Thoracic aorta (tissue), 2 donors: ENCODE data around the gene C10orf90. TPM values are rescaled to one million over a fixed set of nuclear protein-coding genes. Genes with fewer than 3 reads are reported as not detected.

Experiments
- ATAC-seq: fragments of 150-250 bp; one replicate; pipeline ENCODE4 v1.8.0; 2017; ENCODE audit warnings: low read depth; ENCODE audit not compliant: insufficient number of reproducible peaks, low FRiP score
- DNase-seq: peaks from one replicate; pipeline ENCODE4 v3.0.0-alpha.2; 2020; ENCODE audit warnings: low spot score
- H3K27ac ChIP-seq, 2 donors: fragments of 200-600 bp; sonication (generic); 1 replicate in 1 of 2; 2 replicates in 1 of 2; pipeline ENCODE4 v1.5.1; 2016; ENCODE audit warnings: mild to moderate bottlenecking in 2 of 2, moderate library complexity in 2 of 2
- H3K27me3 ChIP-seq: fragments of 200-600 bp; sonication (generic); replicated peaks from 2 replicates; pipeline ENCODE4 v1.6.0; 2016; ENCODE audit warnings: mild to moderate bottlenecking; ENCODE audit not compliant: insufficient read depth
- H3K36me3 ChIP-seq: fragments of 200-600 bp; sonication (generic); one replicate; pipeline ENCODE4 v1.5.1; 2016
- H3K4me1 ChIP-seq, 2 donors: fragments of 200-600 bp; sonication (generic); 1 replicate in 1 of 2; 2 replicates in 1 of 2; pipeline versions ENCODE4 v1.5.1 to v1.6.0; 2016; ENCODE audit warnings: low read depth in 2 of 2, mild to moderate bottlenecking in 1 of 2; ENCODE audit not compliant: control insufficient read depth in 1 of 2
- H3K4me3 ChIP-seq: fragments of 200-600 bp; sonication (generic); 2 replicates; pipeline ENCODE4 v1.5.1; 2016; ENCODE audit warnings: mild to moderate bottlenecking
- H3K9me3 ChIP-seq: fragments of 200-600 bp; sonication (generic); 2 replicates; pipeline ENCODE4 v1.5.1; 2016
- CTCF ChIP-seq: fragments of 200-600 bp; sonication (generic); IDR thresholded peaks from one replicate; pipeline ENCODE4 v1.5.1; 2019; ENCODE audit warnings: antibody characterized with exemption
- total RNA-seq, 2 donors: library from RNA; depleted of rRNA; stranded (reverse); fragments of >200 nt; gene quantifications; one replicate each; pipeline versions ENCODE4 v1.1.0 to v1.2.3, GENCODE V29; 2016

Gene C10orf90
- total RNA-seq, 2 donors from 2014 or later = not detected

- Histone ChIP-seq H3K9me3 (no peaks in the 10 kb centered on the region), H3K36me3 (no peaks in the 10 kb centered on the region), H3K4me1 (no peaks in the 10 kb centered on the region), H3K27me3 (no peaks in the 10 kb centered on the region), H3K4me3 (no peak overlapping the region), H3K27ac (no peak overlapping the region)
- no peak for DNase-seq
- ATAC-seq = no peak
- no peak for TF ChIP-seq CTCF
Observed at GRCh38 chr10:126503392-126504062, 167.0 kb downstream of the C10orf90 start.

- no peaks in the 10 kb centered on the region for H3K27me3 ChIP-seq
- no peaks in the 10 kb centered on the region for H3K4me1 ChIP-seq
- H3K36me3 ChIP-seq = no peaks in the 10 kb centered on the region
- no peak for TF ChIP-seq CTCF
- DNase-seq = no peak
- no peak for ATAC-seq
- no peaks in the 10 kb centered on the region for H3K9me3 ChIP-seq
- no peak overlapping the region for H3K4me3 ChIP-seq
- no peak overlapping the region for H3K27ac ChIP-seq
Observed at GRCh38 chr10:126502441-126502840, 168.1 kb downstream of the C10orf90 start.

- ATAC-seq (no peak), DNase-seq (no peak)
- no peak for TF ChIP-seq CTCF
- no peak overlapping the region for H3K27ac ChIP-seq
- H3K4me1 ChIP-seq = no peaks in the 10 kb centered on the region
- H3K27me3 ChIP-seq = no peaks in the 10 kb centered on the region
- H3K9me3 ChIP-seq = no peaks in the 10 kb centered on the region
- no peaks in the 10 kb centered on the region for H3K36me3 ChIP-seq
- no peak overlapping the region for H3K4me3 ChIP-seq
Observed at GRCh38 chr10:126501828-126502227, 168.7 kb downstream of the C10orf90 start.

- no peaks in the 10 kb centered on the region for H3K36me3 ChIP-seq
- TF ChIP-seq CTCF = no peak
- H3K4me3 ChIP-seq = no peak overlapping the region
- no peaks in the 10 kb centered on the region for H3K9me3 ChIP-seq
- H3K27ac ChIP-seq = no peak overlapping the region
- ATAC-seq (no peak), DNase-seq (no peak)
- H3K27me3 ChIP-seq = no peaks in the 10 kb centered on the region
- no peaks in the 10 kb centered on the region for H3K4me1 ChIP-seq
Observed at GRCh38 chr10:126500866-126501265, 169.6 kb downstream of the C10orf90 start.

GRCh38 chr10:126500185-126500584 is 170.3 kb downstream of the C10orf90 start:
- Histone ChIP-seq H3K4me3 (no peak overlapping the region), H3K27ac (no peak overlapping the region), H3K9me3 (no peaks in the 10 kb centered on the region), H3K27me3 (no peaks in the 10 kb centered on the region), H3K4me1 (no peaks in the 10 kb centered on the region), H3K36me3 (no peaks in the 10 kb centered on the region)
- no peak for ATAC-seq
- TF ChIP-seq CTCF = no peak
- DNase-seq = no peak
